Peyer's patch (tissue), 4 donors: Measurements from ENCODE around the gene GFRA3. TPM values are rescaled to one million over a fixed set of nuclear protein-coding genes. Genes with fewer than 3 reads are reported as not detected.

Experiments
- DNase-seq, 3 donors: peaks; one replicate each; pipeline ENCODE4 v3.0.0-alpha.2; 2017 to 2019
- H3K27ac ChIP-seq, 4 donors: fragments of 200-600 bp; sonication (generic); one replicate each; pipeline ENCODE4 v1.5.1; 2016 to 2019
- H3K27me3 ChIP-seq, 2 donors: fragments of 200-600 bp; sonication (generic); one replicate each; pipeline ENCODE4 v1.5.1; 2019
- H3K36me3 ChIP-seq, 3 donors: fragments of 200-600 bp; sonication (generic); one replicate each; pipeline ENCODE4 v1.5.1; 2016 to 2019
- H3K4me1 ChIP-seq, 4 donors: fragments of 200-600 bp; sonication (generic); one replicate each; pipeline ENCODE4 v1.5.1; 2016 to 2019
- H3K4me3 ChIP-seq, 4 donors: fragments of 200-600 bp; sonication (generic); 1 replicate in 3 of 4; 2 replicates in 1 of 4; pipeline ENCODE4 v1.5.1; 2016 to 2019; ENCODE audit warnings: mild to moderate bottlenecking in 1 of 4
- H3K9me3 ChIP-seq, 4 donors: fragments of 200-600 bp; sonication (generic); one replicate each; pipeline ENCODE4 v1.5.1; 2016 to 2019; ENCODE audit warnings: mild to moderate bottlenecking in 1 of 4
- POLR2A ChIP-seq, 2 donors: fragments of 450-650 bp; IDR thresholded peaks; one replicate each; pipeline ENCODE4 v1.5.1; 2017; ENCODE audit warnings: antibody characterized with exemption in 2 of 2, mild to moderate bottlenecking in 2 of 2, moderate library complexity in 2 of 2
- total RNA-seq, 4 donors: library from RNA; depleted of rRNA; stranded (reverse); fragments of >200 nt; gene quantifications; one replicate each; pipeline ENCODE4 v1.1.0, GENCODE V29; 2016
- TF ChIP-seq, protein P1 (sequence below), 6 experiments: fragments of 450-650 bp in 4 of 6; fragments of 200-600 bp in 2 of 6; sonication (generic) in 1 of 6; IDR thresholded peaks; one replicate each; pipeline ENCODE4 v1.5.1; 2017 to 2019; ENCODE audit warnings: antibody characterized with exemption in 6 of 6, mild to moderate bottlenecking in 3 of 6, moderate library complexity in 1 of 6

Gene GFRA3
- total RNA-seq, 4 donors from 2014 or later: not detected

DNA sequence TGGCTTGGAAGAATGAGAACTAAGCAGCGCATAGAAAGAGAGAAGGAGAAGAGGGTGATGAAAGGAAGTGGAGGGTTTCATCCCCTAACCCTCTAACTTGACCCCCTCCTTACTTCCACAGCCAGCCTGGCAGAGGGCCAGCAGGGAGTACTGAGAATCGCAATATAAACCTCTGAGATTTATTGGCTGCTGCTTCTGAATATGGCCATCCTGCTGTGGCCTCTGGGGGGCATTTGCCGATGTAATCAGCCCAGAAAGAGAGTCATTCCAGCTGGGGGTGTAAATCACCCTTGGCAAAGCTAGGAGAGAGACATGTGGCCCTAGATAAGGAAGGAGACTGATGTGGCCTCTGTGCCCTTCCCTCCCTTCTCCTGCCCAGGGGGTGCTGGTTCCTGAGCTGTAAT is 960 bp upstream of the GFRA3 start:
- peaks cover 0 to 7% (median 0%) of the 10 kb centered on the region in 4 donors for H3K4me1 ChIP-seq
- no peak overlapping the region for H3K27ac ChIP-seq
- H3K4me3 ChIP-seq: no peak overlapping the region
- no peaks in the 10 kb centered on the region for H3K27me3 ChIP-seq
- DNase-seq: no peak
- no peak for TF ChIP-seq POLR2A (IDR thresholded peaks at IDR 0.05)
- TF ChIP-seq, protein P1, sequence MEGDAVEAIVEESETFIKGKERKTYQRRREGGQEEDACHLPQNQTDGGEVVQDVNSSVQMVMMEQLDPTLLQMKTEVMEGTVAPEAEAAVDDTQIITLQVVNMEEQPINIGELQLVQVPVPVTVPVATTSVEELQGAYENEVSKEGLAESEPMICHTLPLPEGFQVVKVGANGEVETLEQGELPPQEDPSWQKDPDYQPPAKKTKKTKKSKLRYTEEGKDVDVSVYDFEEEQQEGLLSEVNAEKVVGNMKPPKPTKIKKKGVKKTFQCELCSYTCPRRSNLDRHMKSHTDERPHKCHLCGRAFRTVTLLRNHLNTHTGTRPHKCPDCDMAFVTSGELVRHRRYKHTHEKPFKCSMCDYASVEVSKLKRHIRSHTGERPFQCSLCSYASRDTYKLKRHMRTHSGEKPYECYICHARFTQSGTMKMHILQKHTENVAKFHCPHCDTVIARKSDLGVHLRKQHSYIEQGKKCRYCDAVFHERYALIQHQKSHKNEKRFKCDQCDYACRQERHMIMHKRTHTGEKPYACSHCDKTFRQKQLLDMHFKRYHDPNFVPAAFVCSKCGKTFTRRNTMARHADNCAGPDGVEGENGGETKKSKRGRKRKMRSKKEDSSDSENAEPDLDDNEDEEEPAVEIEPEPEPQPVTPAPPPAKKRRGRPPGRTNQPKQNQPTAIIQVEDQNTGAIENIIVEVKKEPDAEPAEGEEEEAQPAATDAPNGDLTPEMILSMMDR (IDR thresholded peaks at IDR 0.05): no peak
- no peaks in the 10 kb centered on the region for H3K9me3 ChIP-seq
- no peaks in the 10 kb centered on the region for H3K36me3 ChIP-seq

DNA sequence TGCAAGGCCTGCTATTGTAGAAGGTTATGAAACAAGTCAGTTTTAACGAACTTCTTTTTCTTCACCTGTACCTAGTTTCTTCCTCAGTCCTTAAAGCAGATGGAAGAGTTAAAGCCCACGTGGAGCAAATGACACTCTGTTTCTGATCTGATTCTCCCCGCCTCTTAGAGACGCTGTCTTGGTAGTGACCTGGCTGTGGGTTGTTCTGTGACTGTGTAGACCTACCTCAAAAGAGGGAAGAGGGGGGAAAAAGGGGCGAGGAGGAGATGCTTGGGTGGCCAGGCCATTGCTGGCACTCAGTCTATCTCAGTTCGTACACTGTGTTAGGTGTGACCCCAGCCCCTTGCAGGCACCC is 610 bp downstream of the GFRA3 start:
- Histone ChIP-seq H3K36me3 (no peaks in the 10 kb centered on the region), H3K4me1 (peaks cover 0 to 7% (median 0%) of the 10 kb centered on the region in 4 donors), H3K9me3 (no peaks in the 10 kb centered on the region), H3K4me3 (peak overlapping the region in 2 of 4 donors; percentile 43 to 46), H3K27ac (no peak overlapping the region), H3K27me3 (no peaks in the 10 kb centered on the region)
- TF ChIP-seq, protein P1 (IDR thresholded peaks at IDR 0.05): no peak
- no peak for TF ChIP-seq POLR2A (IDR thresholded peaks at IDR 0.05)
- no peak for DNase-seq

DNA sequence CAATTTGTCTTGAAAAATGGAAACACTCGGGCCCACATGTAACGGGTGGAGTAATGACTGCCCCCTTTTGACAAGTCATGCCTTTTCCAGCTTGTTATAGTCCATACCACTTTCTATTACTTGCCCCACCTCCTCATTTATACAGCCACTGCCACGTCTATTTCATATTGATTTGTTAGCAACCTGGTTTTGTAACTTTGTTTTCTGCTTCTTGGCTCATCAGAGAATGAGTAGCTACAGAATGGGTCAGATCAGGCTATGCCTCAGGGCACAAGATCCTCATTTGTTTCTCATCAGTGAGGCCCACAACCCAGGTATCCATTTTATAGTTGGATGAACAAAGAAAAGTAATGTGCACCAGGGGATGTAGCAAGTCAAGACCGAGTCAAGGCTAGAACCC is 1.7 kb downstream of the GFRA3 start:
- TF ChIP-seq, protein P1 (IDR thresholded peaks at IDR 0.05): no peak
- TF ChIP-seq POLR2A (IDR thresholded peaks at IDR 0.05): no peak
- no peak overlapping the region for H3K4me3 ChIP-seq
- no peaks in the 10 kb centered on the region for H3K27me3 ChIP-seq
- H3K4me1 ChIP-seq: peaks cover 0 to 7% (median 0%) of the 10 kb centered on the region in 4 donors
- H3K27ac ChIP-seq: no peak overlapping the region
- H3K9me3 ChIP-seq: no peaks in the 10 kb centered on the region
- DNase-seq: no peak
- no peaks in the 10 kb centered on the region for H3K36me3 ChIP-seq

DNA sequence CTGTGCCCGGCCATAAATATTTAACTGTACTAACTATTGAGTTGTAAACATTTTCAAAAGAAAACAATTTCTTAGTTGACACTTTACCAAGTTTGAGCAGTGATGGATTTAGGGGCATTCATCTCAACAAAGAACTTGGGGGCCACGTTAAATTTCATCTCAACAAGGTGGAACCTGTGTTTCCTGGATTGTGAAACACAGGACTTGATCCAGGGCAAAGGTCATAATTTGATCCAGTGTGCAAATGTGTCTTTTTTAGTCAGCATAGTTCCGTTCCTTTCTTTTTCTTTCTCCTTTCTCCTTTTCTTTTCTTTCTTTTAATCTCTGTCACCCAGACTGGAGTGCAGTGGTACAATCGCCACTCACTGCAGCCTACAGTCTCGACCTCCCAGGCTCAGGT is 3.1 kb downstream of the GFRA3 start:
- TF ChIP-seq POLR2A (IDR thresholded peaks at IDR 0.05): no peak
- TF ChIP-seq, protein P1 (IDR thresholded peaks at IDR 0.05): no peak
- no peaks in the 10 kb centered on the region for H3K36me3 ChIP-seq
- H3K4me3 ChIP-seq: no peak overlapping the region
- no peaks in the 10 kb centered on the region for H3K9me3 ChIP-seq
- no peak for DNase-seq
- peaks cover 0 to 7% (median 0%) of the 10 kb centered on the region in 4 donors for H3K4me1 ChIP-seq
- no peak overlapping the region for H3K27ac ChIP-seq
- H3K27me3 ChIP-seq: no peaks in the 10 kb centered on the region

DNA sequence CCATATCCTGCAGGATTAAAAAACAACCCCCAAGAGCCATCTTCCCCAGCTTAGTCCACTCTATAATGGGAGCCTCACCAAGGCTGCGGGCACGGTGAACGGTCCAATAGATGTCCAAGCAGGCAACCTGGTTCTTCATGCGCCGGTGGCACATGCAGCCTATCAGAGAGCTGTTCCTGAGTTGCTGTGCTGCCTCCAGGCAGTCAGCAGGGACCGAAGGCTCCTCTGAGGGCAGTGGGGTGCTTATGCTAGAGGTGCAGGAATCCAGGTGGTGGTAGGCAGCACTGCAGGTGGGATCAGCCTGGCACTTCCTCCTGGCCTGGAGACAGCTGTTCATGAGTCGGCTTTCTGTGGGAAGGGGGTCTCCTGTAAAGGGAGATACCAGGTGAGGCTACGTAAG is 10.2 kb downstream of the GFRA3 start:
- Histone ChIP-seq H3K4me3 (no peak overlapping the region), H3K4me1 (no peaks in the 10 kb centered on the region), H3K36me3 (no peaks in the 10 kb centered on the region), H3K9me3 (no peaks in the 10 kb centered on the region), H3K27ac (no peak overlapping the region), H3K27me3 (no peaks in the 10 kb centered on the region)
- DNase-seq: no peak
- no peak for TF ChIP-seq POLR2A (IDR thresholded peaks at IDR 0.05)
- TF ChIP-seq, protein P1 (IDR thresholded peaks at IDR 0.05): no peak

DNA sequence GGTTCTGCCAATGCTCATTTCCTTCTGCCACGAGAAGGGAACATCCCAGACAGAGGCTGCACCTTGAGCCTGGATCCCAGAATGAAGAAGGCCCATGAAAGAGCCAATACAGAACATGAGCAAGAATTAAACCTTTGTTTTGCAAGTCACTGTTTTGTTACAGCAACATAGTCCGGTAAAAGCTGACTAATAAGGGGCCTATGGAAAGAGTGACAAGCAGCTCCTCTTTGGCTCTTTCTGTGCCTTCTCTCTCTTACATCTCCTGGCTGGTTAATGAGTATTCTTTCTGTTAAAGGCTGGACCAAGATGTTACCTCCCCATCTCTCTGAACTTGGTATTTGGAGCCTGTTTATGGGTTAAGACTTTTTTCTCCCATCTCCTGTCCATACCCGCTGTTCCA is 10.8 kb downstream of the GFRA3 start:
- TF ChIP-seq, protein P1 (IDR thresholded peaks at IDR 0.05): no peak
- Histone ChIP-seq H3K4me3 (no peak overlapping the region), H3K27ac (no peak overlapping the region), H3K36me3 (no peaks in the 10 kb centered on the region), H3K27me3 (no peaks in the 10 kb centered on the region), H3K9me3 (no peaks in the 10 kb centered on the region), H3K4me1 (no peaks in the 10 kb centered on the region)
- DNase-seq: no peak
